Keratinocyte (primary cell): Measurements from ENCODE around the gene HSD17B14. TPM values are rescaled to one million over a fixed set of nuclear protein-coding genes. Genes with fewer than 3 reads are reported as not detected.

Source experiments
- DNase-seq: peaks from one replicate; pipeline ENCODE4 v3.0.0-alpha.2; 2011; ENCODE audit warnings: low read depth, missing footprints, low spot score
- FAIRE-seq: peaks from 2 replicates; lab custom pipeline; 2011; peaks lifted over from hg19 to GRCh38; lab: Jason Lieb, UNC
- H2AFZ ChIP-seq: 2 replicates; pipeline ENCODE4 v1.6.0; 2012; ENCODE audit warnings: low read length, control low read depth, inconsistent platforms; ENCODE audit not compliant: control insufficient read depth
- H3K27ac ChIP-seq: 2 replicates; pipeline ENCODE4 v1.5.1; 2011; ENCODE audit warnings: low read length; ENCODE audit not compliant: control insufficient read depth, insufficient read depth
- H3K27me3 ChIP-seq: 3 replicates; pipeline ENCODE4 v1.6.0; 2011; ENCODE audit warnings: low read length; ENCODE audit not compliant: control insufficient read depth, insufficient read depth; ENCODE audit errors: extremely low read depth
- H3K36me3 ChIP-seq, 2 experiments: 2 replicates in 1 of 2; 3 replicates in 1 of 2; pipeline ENCODE4 v1.5.1; 2011; ENCODE audit warnings: low read length in 2 of 2, mild to moderate bottlenecking in 1 of 2; ENCODE audit not compliant: control insufficient read depth in 2 of 2, insufficient read depth in 2 of 2; ENCODE audit errors: extremely low read depth in 1 of 2
- H3K4me1 ChIP-seq: 3 replicates; pipeline ENCODE4 v1.5.1; 2011; ENCODE audit warnings: low read length; ENCODE audit not compliant: control insufficient read depth, insufficient read depth; ENCODE audit errors: extremely low read depth
- H3K4me2 ChIP-seq: 3 replicates; pipeline ENCODE4 v1.6.0; 2011; ENCODE audit warnings: low read depth, low read length; ENCODE audit not compliant: control insufficient read depth, insufficient read depth; ENCODE audit errors: extremely low read depth
- H3K4me3 ChIP-seq, 3 experiments: fragments of 200-600 bp in 1 of 3; sonication (generic) in 1 of 3; 2 replicates in 2 of 3; 3 replicates in 1 of 3; pipeline ENCODE4 v1.5.1; 2011 to 2016; ENCODE audit warnings: low read length in 3 of 3, mild to moderate bottlenecking in 3 of 3, control low read depth in 2 of 3, inconsistent platforms in 1 of 3, low read depth in 1 of 3, mixed read lengths in 1 of 3, mixed run types in 1 of 3, moderate library complexity in 1 of 3; ENCODE audit not compliant: control insufficient read depth in 2 of 3, insufficient read depth in 2 of 3; ENCODE audit errors: extremely low read depth in 1 of 3
- H3K79me2 ChIP-seq: 2 replicates; pipeline ENCODE4 v1.6.0; 2012; ENCODE audit warnings: low read length; ENCODE audit not compliant: control insufficient read depth, insufficient read depth
- H3K9ac ChIP-seq: 3 replicates; pipeline ENCODE4 v1.6.0; 2011; ENCODE audit warnings: low read length; ENCODE audit not compliant: control insufficient read depth, insufficient read depth; ENCODE audit errors: extremely low read depth
- H3K9me1 ChIP-seq: 3 replicates; pipeline ENCODE4 v1.6.0; 2011; ENCODE audit warnings: low read length; ENCODE audit not compliant: control insufficient read depth, insufficient read depth; ENCODE audit errors: extremely low read depth
- H3K9me3 ChIP-seq: 2 replicates; pipeline ENCODE4 v1.5.1; 2012; ENCODE audit warnings: low read depth, low read length; ENCODE audit not compliant: control insufficient read depth
- H4K20me1 ChIP-seq: 3 replicates; pipeline ENCODE4 v1.6.0; 2011; ENCODE audit warnings: low read length; ENCODE audit not compliant: control insufficient read depth, insufficient read depth; ENCODE audit errors: extremely low read depth
- EZH2 ChIP-seq: IDR thresholded peaks from one replicate; pipeline ENCODE4 v1.6.1; 2012; ENCODE audit warnings: inconsistent platforms, mild to moderate bottlenecking, low read length, moderate library complexity
- dilution Hi-C: fragments of 300-500 bp; cut with MboI; formaldehyde crosslinking; loops from one replicate; pipeline ENCODE4 v1.7.0; 2020; ENCODE audit warnings: low sequenced_read_pairs; ENCODE audit not compliant: extremely low pct_ligation_motif_present
- polyA plus RNA-seq, 5 experiments: library from polyadenylated mRNA; depleted of rRNA in 3 of 5; stranded (reverse) in 3 of 5; stranded (forward) in 1 of 5; unstranded in 1 of 5; fragments of >200 nt; gene quantifications; 1 replicate in 1 of 5; 2 replicates in 3 of 5; 3 replicates in 1 of 5; pipeline versions ENCODE4 v1.2.1 to v1.2.3, GENCODE V29; 2011 to 2012; ENCODE audit warnings: missing spikeins in 2 of 5, low read depth in 1 of 5, low replicate concordance in 1 of 5
- TF ChIP-seq, protein P1 (sequence below), 3 experiments: IDR thresholded peaks in 1 of 3; conservative IDR thresholded peaks in 1 of 3; optimal IDR thresholded peaks in 1 of 3; 2 replicates in 2 of 3; 3 replicates in 1 of 3; pipeline versions ENCODE3 to v1.5.1; 2011; ENCODE audit warnings: low read length in 3 of 3, mild to moderate bottlenecking in 3 of 3, moderate library complexity in 2 of 3, control low read depth in 1 of 3, inconsistent platforms in 1 of 3; ENCODE audit not compliant: insufficient read depth in 2 of 3; ENCODE audit errors: extremely low read depth in 1 of 3

The HSD17B14 gene
- polyA plus RNA-seq, 1 donor (not counting 4 experiments of a cell fraction or from before 2014, with no cell fraction given), result 0.92 TPM

- Histone ChIP-seq H3K4me1 (peaks cover 8% of the 10 kb centered on the region), H3K27ac (no peak overlapping the region), H4K20me1 (no peaks in the 10 kb centered on the region), H3K4me2 (no peak overlapping the region), H3K79me2 (peaks cover 3% of the 10 kb centered on the region), H3K9me3 (no peaks in the 10 kb centered on the region), H3K9ac (no peak overlapping the region), H3K36me3 (peaks cover 3% of the 10 kb centered on the region in 2 experiments), H2AFZ (no peak overlapping the region), H3K4me3 (no peak overlapping the region), H3K27me3 (no peaks in the 10 kb centered on the region), H3K9me1 (peaks cover 2% of the 10 kb centered on the region)
- DNase-seq, result no peak
- FAIRE-seq, result no peak
- dilution Hi-C loops, result no loop called here
- TF ChIP-seq, protein P1, sequence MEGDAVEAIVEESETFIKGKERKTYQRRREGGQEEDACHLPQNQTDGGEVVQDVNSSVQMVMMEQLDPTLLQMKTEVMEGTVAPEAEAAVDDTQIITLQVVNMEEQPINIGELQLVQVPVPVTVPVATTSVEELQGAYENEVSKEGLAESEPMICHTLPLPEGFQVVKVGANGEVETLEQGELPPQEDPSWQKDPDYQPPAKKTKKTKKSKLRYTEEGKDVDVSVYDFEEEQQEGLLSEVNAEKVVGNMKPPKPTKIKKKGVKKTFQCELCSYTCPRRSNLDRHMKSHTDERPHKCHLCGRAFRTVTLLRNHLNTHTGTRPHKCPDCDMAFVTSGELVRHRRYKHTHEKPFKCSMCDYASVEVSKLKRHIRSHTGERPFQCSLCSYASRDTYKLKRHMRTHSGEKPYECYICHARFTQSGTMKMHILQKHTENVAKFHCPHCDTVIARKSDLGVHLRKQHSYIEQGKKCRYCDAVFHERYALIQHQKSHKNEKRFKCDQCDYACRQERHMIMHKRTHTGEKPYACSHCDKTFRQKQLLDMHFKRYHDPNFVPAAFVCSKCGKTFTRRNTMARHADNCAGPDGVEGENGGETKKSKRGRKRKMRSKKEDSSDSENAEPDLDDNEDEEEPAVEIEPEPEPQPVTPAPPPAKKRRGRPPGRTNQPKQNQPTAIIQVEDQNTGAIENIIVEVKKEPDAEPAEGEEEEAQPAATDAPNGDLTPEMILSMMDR (optimal IDR thresholded peaks at IDR 0.05 in 1 of 3, IDR thresholded peaks at IDR 0.05 in 1 of 3, conservative IDR thresholded peaks at IDR 0.05 in 1 of 3; ENCODE audit: extremely low read depth in 1 of 3, insufficient read depth in 2 of 3, low read length in 3 of 3), result no peak
- TF ChIP-seq EZH2, result no peak
These were observed 30.8 kb downstream of the HSD17B14 start for GRCh38 chr19:48805452-48805851.

DNA sequence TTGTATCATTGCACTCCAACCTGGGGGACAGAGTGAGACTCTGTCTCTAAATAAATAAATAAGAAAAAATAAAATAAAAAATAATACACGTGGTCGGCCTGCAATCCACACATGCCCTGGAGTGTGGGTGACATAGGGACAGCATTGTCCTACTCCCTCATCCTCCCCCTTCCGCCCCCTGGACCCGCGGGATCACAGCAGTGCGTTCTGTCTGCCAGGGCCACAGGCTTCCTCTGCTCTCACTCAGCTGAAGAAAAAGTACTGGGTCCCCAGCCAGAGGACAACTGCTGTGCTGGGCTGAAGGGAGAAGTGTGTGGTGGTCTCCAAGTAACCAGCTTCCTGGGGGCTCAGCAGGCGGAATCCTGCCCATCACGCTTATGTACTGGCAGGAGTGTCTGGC is 31.8 kb downstream of the HSD17B14 start:
- Histone ChIP-seq H3K9me3 (no peaks in the 10 kb centered on the region), H3K9me1 (no peaks in the 10 kb centered on the region), H3K27ac (no peak overlapping the region), H3K27me3 (no peaks in the 10 kb centered on the region), H4K20me1 (no peaks in the 10 kb centered on the region), H3K4me1 (peaks cover 1% of the 10 kb centered on the region), H3K9ac (no peak overlapping the region), H3K79me2 (no peaks in the 10 kb centered on the region), H2AFZ (no peak overlapping the region), H3K4me2 (no peak overlapping the region), H3K4me3 (no peak overlapping the region), H3K36me3 (peaks cover 3% of the 10 kb centered on the region in 2 experiments)
- dilution Hi-C loops, result no loop called here
- FAIRE-seq (no peak), DNase-seq (no peak)
- TF ChIP-seq EZH2, result no peak
- TF ChIP-seq, protein P1 (optimal IDR thresholded peaks at IDR 0.05 in 1 of 3, IDR thresholded peaks at IDR 0.05 in 1 of 3, conservative IDR thresholded peaks at IDR 0.05 in 1 of 3; ENCODE audit: extremely low read depth in 1 of 3, insufficient read depth in 2 of 3, low read length in 3 of 3), result no peak
